SU-DHL-6 (cell line): Measurements from ENCODE around the gene ZNF594.
"Not testable (repeated sequence)": the region's sequence is repeated elsewhere in the genome, so short reads cannot be mapped to it uniquely, and the experiment has no call there.

ENCODE experiments used
- H2AFZ ChIP-seq: fragments of 200-600 bp; sonication (generic); 2 replicates; pipeline ENCODE4 v1.6.1; 2014; ENCODE audit warnings: low read depth, mild to moderate bottlenecking, moderate library complexity, mixed read lengths, antibody characterized with exemption, low read length; ENCODE audit not compliant: severe bottlenecking
- H3F3A ChIP-seq: fragments of 200-600 bp; shearing (Covaris generic); 2 replicates; pipeline ENCODE4 v1.6.0; 2016; ENCODE audit warnings: antibody characterized with exemption, mild to moderate bottlenecking; ENCODE audit not compliant: insufficient read depth
- H3K27ac ChIP-seq: fragments of 200-600 bp; sonication (generic); 2 replicates; pipeline ENCODE4 v1.5.1; 2016; ENCODE audit warnings: low read depth, mild to moderate bottlenecking, low read length, moderate library complexity, mixed read lengths
- H3K27me3 ChIP-seq: fragments of 200-600 bp; sonication (generic), shearing (Covaris generic); 2 replicates; pipeline ENCODE4 v1.6.0; 2014; ENCODE audit warnings: mild to moderate bottlenecking, low read length
- H3K36me3 ChIP-seq: fragments of 200-600 bp; sonication (generic); 2 replicates; pipeline ENCODE4 v1.6.1; 2014; ENCODE audit warnings: mild to moderate bottlenecking, low read length, mixed read lengths
- H3K4me2 ChIP-seq: fragments of 300-600, 200-600 bp; shearing (Covaris generic), sonication (generic); 2 replicates; pipeline ENCODE4 v1.6.0; 2014; ENCODE audit warnings: low read length, low read depth, mild to moderate bottlenecking; ENCODE audit not compliant: poor library complexity, severe bottlenecking
- H3K4me3 ChIP-seq: fragments of 200-600 bp; sonication (generic); 2 replicates; pipeline ENCODE4 v1.5.1; 2014; ENCODE audit warnings: antibody characterized with exemption, low read length, mild to moderate bottlenecking, mixed read lengths; ENCODE audit not compliant: insufficient read depth, poor library complexity, severe bottlenecking
- H3K79me2 ChIP-seq: fragments of 200-600 bp; sonication (generic); 2 replicates; pipeline ENCODE4 v1.6.1; 2014; ENCODE audit warnings: mild to moderate bottlenecking, low read length, moderate library complexity; ENCODE audit not compliant: insufficient read depth
- H3K9ac ChIP-seq: fragments of 200-600 bp; sonication (generic); 2 replicates; pipeline ENCODE4 v1.7.0; 2014; ENCODE audit warnings: mild to moderate bottlenecking, low read length
- H3K9me2 ChIP-seq: fragments of 200-600 bp; sonication (generic); replicated peaks from 2 replicates; pipeline ENCODE4 v1.6.1; 2014; ENCODE audit warnings: low read length; ENCODE audit not compliant: insufficient read depth
- H3K9me3 ChIP-seq: fragments of 200-600 bp; sonication (generic); 2 replicates; pipeline ENCODE4 v1.6.1; 2014; ENCODE audit warnings: low read length, mixed read lengths; ENCODE audit not compliant: insufficient read depth
- H4K20me1 ChIP-seq: fragments of 200-600 bp; sonication (generic); 2 replicates; pipeline ENCODE4 v1.6.1; 2014; ENCODE audit warnings: low read depth, mild to moderate bottlenecking, antibody characterized with exemption, low read length, moderate library complexity, mixed read lengths
- EZH2phosphoT487 ChIP-seq: fragments of 200-600 bp; sonication (generic), shearing (Covaris generic); conservative IDR thresholded peaks from 2 replicates; pipeline ENCODE4 v1.6.1; 2018; ENCODE audit warnings: mild to moderate bottlenecking, antibody characterized with exemption, low read length, moderate library complexity, mixed read lengths
- TF ChIP-seq, protein P1 (sequence below): fragments of 200-600 bp; sonication (generic); IDR thresholded peaks from one replicate; pipeline ENCODE4 v1.5.1; 2017; ENCODE audit warnings: antibody characterized with exemption, mild to moderate bottlenecking, low read length, moderate library complexity; ENCODE audit not compliant: insufficient read depth, poor library complexity, severe bottlenecking

Gene ZNF594

DNA sequence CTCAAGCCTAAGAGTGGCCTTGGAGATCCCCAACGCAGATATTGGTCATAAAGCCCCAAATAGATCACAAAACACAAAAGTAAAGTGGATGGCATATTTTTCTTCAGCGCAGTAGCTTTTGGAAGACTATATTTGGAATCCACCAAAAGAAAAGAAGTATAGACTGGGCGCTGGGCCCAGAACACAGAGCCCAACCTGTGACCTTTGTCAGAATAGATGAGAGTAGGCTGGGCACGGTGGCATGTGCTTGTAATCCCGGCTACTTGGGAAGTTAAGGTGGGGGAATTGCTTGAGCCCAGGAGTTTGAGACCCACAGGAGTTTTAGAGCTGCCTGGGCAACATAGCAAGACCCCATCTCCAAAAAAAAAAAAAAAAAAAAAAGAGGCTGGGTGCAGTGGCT lies 28.4 kb upstream of the ZNF594 start:
- H3K9me2 ChIP-seq, result no peaks in the 10 kb centered on the region
- H3F3A ChIP-seq, result peaks cover 22% of the 10 kb centered on the region
- H3K36me3 ChIP-seq, result no peaks in the 10 kb centered on the region
- H4K20me1 ChIP-seq, result no peaks in the 10 kb centered on the region
- H3K27me3 ChIP-seq, result no peaks in the 10 kb centered on the region
- H3K27ac ChIP-seq, result peak overlapping the region; percentile 58; the same call in 1 of the 2 replicates
- H3K4me2 ChIP-seq, result no peak overlapping the region
- no peak for TF ChIP-seq EZH2phosphoT487
- H3K9me3 ChIP-seq, result no peaks in the 10 kb centered on the region
- H2AFZ ChIP-seq, result no peak overlapping the region
- H3K4me3 ChIP-seq, result no peak overlapping the region
- no peaks in the 10 kb centered on the region for H3K79me2 ChIP-seq
- H3K9ac ChIP-seq, result no peak overlapping the region

DNA sequence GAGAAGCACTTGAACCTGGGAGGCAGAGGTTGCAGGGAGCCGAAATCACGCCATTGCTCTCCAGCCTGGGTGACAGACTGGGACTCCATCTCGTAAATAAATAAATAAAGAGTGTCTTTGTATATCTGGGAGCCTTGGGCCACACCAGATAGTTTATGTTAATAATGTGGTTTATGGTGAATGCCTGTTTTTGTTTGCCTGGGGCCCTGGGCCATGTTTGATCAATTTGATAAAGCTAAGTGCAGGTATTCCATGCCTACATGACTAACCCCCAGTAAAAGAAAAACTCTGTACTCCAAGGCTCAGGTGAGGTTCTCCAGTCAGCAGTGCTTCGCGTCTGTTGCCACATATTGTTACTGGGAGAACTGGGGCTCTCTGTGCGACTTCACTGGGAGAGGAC lies 27.9 kb upstream of the ZNF594 start:
- Histone ChIP-seq H3K79me2 (no peaks in the 10 kb centered on the region), H3F3A (peaks cover 22% of the 10 kb centered on the region), H3K4me2 (no peak overlapping the region), H3K9me2 (no peaks in the 10 kb centered on the region), H3K4me3 (no peak overlapping the region), H2AFZ (no peak overlapping the region), H3K36me3 (no peaks in the 10 kb centered on the region), H3K27me3 (no peaks in the 10 kb centered on the region), H3K9ac (no peak overlapping the region), H3K9me3 (no peaks in the 10 kb centered on the region), H4K20me1 (no peaks in the 10 kb centered on the region), H3K27ac (peak overlapping the region; percentile 58; the same call in 1 of the 2 replicates)
- TF ChIP-seq, protein P1, sequence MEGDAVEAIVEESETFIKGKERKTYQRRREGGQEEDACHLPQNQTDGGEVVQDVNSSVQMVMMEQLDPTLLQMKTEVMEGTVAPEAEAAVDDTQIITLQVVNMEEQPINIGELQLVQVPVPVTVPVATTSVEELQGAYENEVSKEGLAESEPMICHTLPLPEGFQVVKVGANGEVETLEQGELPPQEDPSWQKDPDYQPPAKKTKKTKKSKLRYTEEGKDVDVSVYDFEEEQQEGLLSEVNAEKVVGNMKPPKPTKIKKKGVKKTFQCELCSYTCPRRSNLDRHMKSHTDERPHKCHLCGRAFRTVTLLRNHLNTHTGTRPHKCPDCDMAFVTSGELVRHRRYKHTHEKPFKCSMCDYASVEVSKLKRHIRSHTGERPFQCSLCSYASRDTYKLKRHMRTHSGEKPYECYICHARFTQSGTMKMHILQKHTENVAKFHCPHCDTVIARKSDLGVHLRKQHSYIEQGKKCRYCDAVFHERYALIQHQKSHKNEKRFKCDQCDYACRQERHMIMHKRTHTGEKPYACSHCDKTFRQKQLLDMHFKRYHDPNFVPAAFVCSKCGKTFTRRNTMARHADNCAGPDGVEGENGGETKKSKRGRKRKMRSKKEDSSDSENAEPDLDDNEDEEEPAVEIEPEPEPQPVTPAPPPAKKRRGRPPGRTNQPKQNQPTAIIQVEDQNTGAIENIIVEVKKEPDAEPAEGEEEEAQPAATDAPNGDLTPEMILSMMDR, result no peak
- TF ChIP-seq EZH2phosphoT487, result no peak

DNA sequence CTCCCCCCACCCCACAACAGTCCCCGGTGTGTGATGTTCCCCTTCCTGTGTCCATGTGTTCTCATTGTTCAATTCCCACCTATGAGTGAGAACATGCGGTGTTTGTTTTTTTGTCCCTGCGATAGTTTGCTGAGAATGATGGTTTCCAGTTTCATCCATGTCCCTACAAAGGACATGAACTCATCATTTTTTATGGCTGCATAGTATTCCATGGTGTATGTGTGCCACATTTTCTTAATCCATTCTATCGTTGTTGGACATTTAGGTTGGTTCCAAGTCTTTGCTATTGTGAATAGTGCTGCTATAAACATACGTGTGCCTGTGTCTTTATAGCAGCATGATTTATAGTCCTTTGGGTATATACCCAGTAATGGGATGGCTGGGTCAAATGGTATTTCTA lies 25.9 kb upstream of the ZNF594 start:
- H3F3A ChIP-seq, result peaks cover 29% of the 10 kb centered on the region
- H3K9ac ChIP-seq, H3K27me3 ChIP-seq, H4K20me1 ChIP-seq, H3K4me2 ChIP-seq, H3K9me2 ChIP-seq, H2AFZ ChIP-seq, H3K4me3 ChIP-seq, H3K36me3 ChIP-seq, H3K79me2 ChIP-seq, H3K9me3 ChIP-seq, H3K27ac ChIP-seq: not testable (repeated sequence)

DNA sequence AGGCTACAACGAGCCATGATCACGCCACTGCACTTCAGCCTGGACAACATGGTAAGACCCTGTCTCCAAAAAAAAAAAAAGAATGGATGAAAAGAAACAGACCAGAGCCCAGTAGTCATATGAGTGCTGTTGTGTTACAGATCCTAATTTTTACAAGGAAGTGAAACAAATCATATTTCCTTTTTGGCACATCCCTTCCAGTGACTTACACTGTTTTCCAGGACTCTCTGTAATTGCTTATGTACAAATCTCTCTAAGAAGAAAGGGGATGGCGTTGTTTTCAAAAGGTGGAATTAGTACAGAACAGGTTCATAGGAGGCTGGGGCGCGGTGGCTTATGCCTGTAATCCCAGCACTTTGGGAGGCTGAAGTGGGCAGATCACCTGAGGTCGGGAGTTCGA lies 19.8 kb upstream of the ZNF594 start:
- H3K27ac ChIP-seq, result peak overlapping the region; percentile 86
- no peak overlapping the region for H3K4me3 ChIP-seq
- peak overlapping the region; percentile 42 for H3K4me2 ChIP-seq
- peaks cover 22% of the 10 kb centered on the region; the same call in 1 of the 2 replicates for H3F3A ChIP-seq
- H3K9ac ChIP-seq, result peak overlapping the region; percentile 19; the same call in 1 of the 2 replicates
- H4K20me1 ChIP-seq, result no peaks in the 10 kb centered on the region
- no peaks in the 10 kb centered on the region for H3K36me3 ChIP-seq
- no peaks in the 10 kb centered on the region for H3K79me2 ChIP-seq
- H2AFZ ChIP-seq, result no peak overlapping the region
- no peaks in the 10 kb centered on the region for H3K27me3 ChIP-seq
- TF ChIP-seq, protein P1, result no peak
- TF ChIP-seq EZH2phosphoT487, result no peak
- H3K9me3 ChIP-seq, result no peaks in the 10 kb centered on the region
- no peaks in the 10 kb centered on the region for H3K9me2 ChIP-seq
